Measurements from ENCODE around the gene RALGPS2. TPM values are rescaled to one million over a fixed set of nuclear protein-coding genes. Genes with fewer than 3 reads are reported as not detected.

Gene RALGPS2
- polyA plus RNA-seq, 3 donors = 2.0 to 4.2 (median 2.3) TPM

GRCh38 chr1:178940068-178940765 lies 215.2 kb downstream of the RALGPS2 start:
- intact Hi-C loops (cut with micrococcal nuclease) = no loop called here
- Mint-ChIP-seq H3K36me3 (peaks cover 0 to 2% of the 10 kb centered on the region in 2 donors), H3K27ac (no peak overlapping the region), H3K4me3 (no peak overlapping the region), H3K4me1 (peaks cover 37% of the 10 kb centered on the region), H3K9me3 (peaks cover 0 to under 1% (median 0%) of the 10 kb centered on the region in 7 donors), H3K27me3 (ENCODE audit: low read depth in 3 of 3) (peaks cover 0 to 6% (median 2%) of the 10 kb centered on the region in 3 donors)
- Histone ChIP-seq H3K4me3 (replicated peaks in 1 of 3; ENCODE audit: low read depth in 2 of 3, low read length in 3 of 3) (no peak overlapping the region), H3K27me3 (ENCODE audit: control insufficient read depth in 2 of 2, insufficient read depth in 2 of 2, low read length in 2 of 2) (no peaks in the 10 kb centered on the region), H3K4me2 (replicated peaks; ENCODE audit: extremely low read depth, low read length, poor library complexity, severe bottlenecking) (no peak overlapping the region), H3K9me3 (replicated peaks in 1 of 2; ENCODE audit: control insufficient read depth in 1 of 2, insufficient read depth in 1 of 2, low read length in 2 of 2) (no peaks in the 10 kb centered on the region), H3K36me3 (replicated peaks in 1 of 2; ENCODE audit: control insufficient read depth in 1 of 2, insufficient read depth in 2 of 2, low read length in 2 of 2) (no peaks in the 10 kb centered on the region), H3K9ac (ENCODE audit: insufficient read depth, low read length, poor library complexity, severe bottlenecking) (no peak overlapping the region), H4K20me1 (ENCODE audit: insufficient read depth, low read length) (no peaks in the 10 kb centered on the region), H3K27ac (ENCODE audit: low read depth in 1 of 2, low read length in 2 of 2) (no peak overlapping the region), H2AFZ (ENCODE audit: insufficient read depth, low read depth, low read length, poor library complexity, severe bottlenecking) (no peak overlapping the region), H3K4me1 (ENCODE audit: control insufficient read depth in 1 of 2, insufficient read depth in 2 of 2, low read length in 2 of 2) (peaks cover 10 to 12% of the 10 kb centered on the region in 2 donors), H3K79me2 (ENCODE audit: insufficient read depth, low read length) (no peaks in the 10 kb centered on the region)
- WGBS (ENCODE audit: insufficient coverage) = 100% methylated on average over 2 of the region's 7 CpGs
- DNase-seq = no peak
- TF ChIP-seq, protein P1, sequence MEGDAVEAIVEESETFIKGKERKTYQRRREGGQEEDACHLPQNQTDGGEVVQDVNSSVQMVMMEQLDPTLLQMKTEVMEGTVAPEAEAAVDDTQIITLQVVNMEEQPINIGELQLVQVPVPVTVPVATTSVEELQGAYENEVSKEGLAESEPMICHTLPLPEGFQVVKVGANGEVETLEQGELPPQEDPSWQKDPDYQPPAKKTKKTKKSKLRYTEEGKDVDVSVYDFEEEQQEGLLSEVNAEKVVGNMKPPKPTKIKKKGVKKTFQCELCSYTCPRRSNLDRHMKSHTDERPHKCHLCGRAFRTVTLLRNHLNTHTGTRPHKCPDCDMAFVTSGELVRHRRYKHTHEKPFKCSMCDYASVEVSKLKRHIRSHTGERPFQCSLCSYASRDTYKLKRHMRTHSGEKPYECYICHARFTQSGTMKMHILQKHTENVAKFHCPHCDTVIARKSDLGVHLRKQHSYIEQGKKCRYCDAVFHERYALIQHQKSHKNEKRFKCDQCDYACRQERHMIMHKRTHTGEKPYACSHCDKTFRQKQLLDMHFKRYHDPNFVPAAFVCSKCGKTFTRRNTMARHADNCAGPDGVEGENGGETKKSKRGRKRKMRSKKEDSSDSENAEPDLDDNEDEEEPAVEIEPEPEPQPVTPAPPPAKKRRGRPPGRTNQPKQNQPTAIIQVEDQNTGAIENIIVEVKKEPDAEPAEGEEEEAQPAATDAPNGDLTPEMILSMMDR (IDR thresholded peaks at IDR 0.05) = no peak

GRCh38 chr1:178941261-178941689 lies 216.2 kb downstream of the RALGPS2 start:
- DNase-seq = no peak
- WGBS (ENCODE audit: insufficient coverage) = 80% methylated on average over 11 of the region's 11 CpGs
- H3K36me3 ChIP-seq (replicated peaks in 1 of 2; ENCODE audit: control insufficient read depth in 1 of 2, insufficient read depth in 2 of 2, low read length in 2 of 2) = no peaks in the 10 kb centered on the region
- H3K4me3 Mint-ChIP-seq = no peak overlapping the region
- no peaks in the 10 kb centered on the region for H3K27me3 ChIP-seq (ENCODE audit: control insufficient read depth in 2 of 2, insufficient read depth in 2 of 2, low read length in 2 of 2)
- H3K9me3 Mint-ChIP-seq = peaks cover 0 to 1% (median 0%) of the 10 kb centered on the region in 7 donors
- peaks cover 36% of the 10 kb centered on the region for H3K4me1 Mint-ChIP-seq
- peaks cover 0 to 6% (median 3%) of the 10 kb centered on the region in 3 donors for H3K27me3 Mint-ChIP-seq (ENCODE audit: low read depth in 3 of 3)
- no peak overlapping the region for H3K27ac ChIP-seq (ENCODE audit: low read depth in 1 of 2, low read length in 2 of 2)
- H4K20me1 ChIP-seq (ENCODE audit: insufficient read depth, low read length) = no peaks in the 10 kb centered on the region
- H3K9ac ChIP-seq (ENCODE audit: insufficient read depth, low read length, poor library complexity, severe bottlenecking) = no peak overlapping the region
- no peak overlapping the region for H2AFZ ChIP-seq (ENCODE audit: insufficient read depth, low read depth, low read length, poor library complexity, severe bottlenecking)
- H3K9me3 ChIP-seq (replicated peaks in 1 of 2; ENCODE audit: control insufficient read depth in 1 of 2, insufficient read depth in 1 of 2, low read length in 2 of 2) = no peaks in the 10 kb centered on the region
- H3K4me3 ChIP-seq (replicated peaks in 1 of 3; ENCODE audit: low read depth in 2 of 3, low read length in 3 of 3) = no peak overlapping the region
- peak overlapping the region in 1 of 7 donors; percentile 7 for H3K27ac Mint-ChIP-seq
- no peak overlapping the region for H3K4me2 ChIP-seq (replicated peaks; ENCODE audit: extremely low read depth, low read length, poor library complexity, severe bottlenecking)
- no peaks in the 10 kb centered on the region for H3K79me2 ChIP-seq (ENCODE audit: insufficient read depth, low read length)
- TF ChIP-seq, protein P1 (IDR thresholded peaks at IDR 0.05) = no peak
- peaks cover 10 to 11% of the 10 kb centered on the region in 2 donors for H3K4me1 ChIP-seq (ENCODE audit: control insufficient read depth in 1 of 2, insufficient read depth in 2 of 2, low read length in 2 of 2)
- H3K36me3 Mint-ChIP-seq = peaks cover 0 to 2% of the 10 kb centered on the region in 2 donors
- intact Hi-C loops (cut with micrococcal nuclease) = no loop called here
